Measurements from ENCODE around the gene COL16A1. TPM values are rescaled to one million over a fixed set of nuclear protein-coding genes. Genes with fewer than 3 reads are reported as not detected.

Gene COL16A1
- total and polyA plus RNA-seq, 2 of the 13 experiments (the other 11 are each of a cell fraction or from before 2014, with no cell fraction given), result 4.3 to 12.2 TPM

- H3K4me2 ChIP-seq (ENCODE audit: low read depth, low read length), result no peak overlapping the region
- no peaks in the 10 kb centered on the region for H3K36me3 ChIP-seq (replicated peaks in 1 of 2; ENCODE audit: control insufficient read depth in 1 of 2, insufficient read depth in 2 of 2, low read length in 2 of 2)
- no peak overlapping the region for H3K27ac ChIP-seq (ENCODE audit: extremely low read length, insufficient read depth, low read length)
- peaks cover 44% of the 10 kb centered on the region for H3K4me1 ChIP-seq (ENCODE audit: insufficient read depth, low read length)
- H3K9ac ChIP-seq (ENCODE audit: insufficient read depth, low read depth, low read length), result no peak overlapping the region
- H3K9me3 ChIP-seq (ENCODE audit: low read length), result no peaks in the 10 kb centered on the region
- DNase-seq (ENCODE audit: low spot score) (no peak), ATAC-seq (no peak), FAIRE-seq (no peak)
- H3K27me3 ChIP-seq (ENCODE audit: control insufficient read depth in 1 of 2, insufficient read depth in 2 of 2, low read length in 2 of 2), result peaks cover 3 to 32% of the 10 kb centered on the region in 2 experiments; a peak in 4 of 5 replicates
- no TSS peak for BruUV-seq (replicated peaks)
- no peaks in the 10 kb centered on the region for H3K79me2 ChIP-seq (ENCODE audit: insufficient read depth, low read length)
- no peak overlapping the region for H2AFZ ChIP-seq (ENCODE audit: low read length)
- H4K20me1 ChIP-seq (ENCODE audit: insufficient read depth, low read length), result no peaks in the 10 kb centered on the region; the same call in 1 of the 2 replicates
- H3K4me3 ChIP-seq (replicated peaks in 1 of 3; ENCODE audit: insufficient read depth in 1 of 3, low read depth in 2 of 3, low read length in 3 of 3), result no peak overlapping the region
- intact Hi-C loops (cut with micrococcal nuclease; ENCODE audit: unreplicated experiment), result no loop called here
- TF ChIP-seq HCFC1 (IDR thresholded peaks at IDR 0.05; ENCODE audit: low read depth, low read length) (no peak), CBX2 (IDR thresholded peaks at IDR 0.05; ENCODE audit: low read depth, low read length) (no peak), CBX2 (CRISPR knock-in tag; IDR thresholded peaks at IDR 0.05; ENCODE audit: low read depth) (no peak), ZSCAN29 (CRISPR knock-in tag; conservative IDR thresholded peaks at IDR 0.05) (no peak), BHLHE40 (IDR thresholded peaks at IDR 0.05; ENCODE audit: low read length) (no peak), ZNF639 (CRISPR knock-in tag; conservative IDR thresholded peaks at IDR 0.05) (no peak)
- POLR2A ChIA-PET, result no interaction called here
- WGBS (ENCODE audit: low lambda C conversion rate), result 0% methylated on average over 3 of the region's 4 CpGs
- in situ Hi-C loops (cut with HindIII; ENCODE audit: extremely low pct_ligation_motif_present, low pct_unique_long_range_greater_than_20kb), result no loop called here
- CTCF ChIA-PET (ENCODE audit: low intra/inter-chr PET ratio, low total read pairs), result no interaction called here
Observed at GRCh38 chr1:31726715-31727114, 22.9 kb upstream of the COL16A1 start.

GRCh38 chr1:31725777-31726535 is 22.1 kb upstream of the COL16A1 start:
- 3% methylated on average over 5 of the region's 12 CpGs for WGBS (ENCODE audit: low lambda C conversion rate)
- Histone ChIP-seq H3K79me2 (ENCODE audit: insufficient read depth, low read length) (no peaks in the 10 kb centered on the region), H3K36me3 (replicated peaks in 1 of 2; ENCODE audit: control insufficient read depth in 1 of 2, insufficient read depth in 2 of 2, low read length in 2 of 2) (no peaks in the 10 kb centered on the region), H4K20me1 (ENCODE audit: insufficient read depth, low read length) (no peaks in the 10 kb centered on the region; the same call in 1 of the 2 replicates), H2AFZ (ENCODE audit: low read length) (no peak overlapping the region), H3K27ac (ENCODE audit: extremely low read length, insufficient read depth, low read length) (no peak overlapping the region), H3K9me3 (ENCODE audit: low read length) (no peaks in the 10 kb centered on the region), H3K9ac (ENCODE audit: insufficient read depth, low read depth, low read length) (no peak overlapping the region), H3K4me1 (ENCODE audit: insufficient read depth, low read length) (peaks cover 36% of the 10 kb centered on the region), H3K4me2 (ENCODE audit: low read depth, low read length) (no peak overlapping the region), H3K4me3 (replicated peaks in 1 of 3; ENCODE audit: insufficient read depth in 1 of 3, low read depth in 2 of 3, low read length in 3 of 3) (no peak overlapping the region), H3K27me3 (ENCODE audit: control insufficient read depth in 1 of 2, insufficient read depth in 2 of 2, low read length in 2 of 2) (peaks cover 3 to 25% of the 10 kb centered on the region in 2 experiments; a peak in 4 of 5 replicates)
- no TSS peak for BruUV-seq (replicated peaks)
- CTCF ChIA-PET (ENCODE audit: low intra/inter-chr PET ratio, low total read pairs), result no interaction called here
- FAIRE-seq (no peak), ATAC-seq (no peak), DNase-seq (ENCODE audit: low spot score) (no peak)
- intact Hi-C loops (cut with micrococcal nuclease; ENCODE audit: unreplicated experiment), result no loop called here
- in situ Hi-C loops (cut with HindIII; ENCODE audit: extremely low pct_ligation_motif_present, low pct_unique_long_range_greater_than_20kb), result no loop called here
- POLR2A ChIA-PET, result interaction anchor here (1.6 kb wide), 1 partner anchor 8 kb away, joined by 3 read pairs; no protein-coding TSS in a partner anchor
- TF ChIP-seq ZNF432 (CRISPR knock-in tag; IDR thresholded peaks at IDR 0.05; ENCODE audit: borderline replicate concordance) (no peak), MATR3 (CRISPR knock-in tag; IDR thresholded peaks at IDR 0.05) (no peak), EEA1 (CRISPR knock-in tag; IDR thresholded peaks at IDR 0.05; ENCODE audit: borderline replicate concordance) (no peak), TOE1 (CRISPR knock-in tag; IDR thresholded peaks at IDR 0.05) (no peak), HBP1 (CRISPR knock-in tag; IDR thresholded peaks at IDR 0.05; ENCODE audit: low read depth) (no peak), ZSCAN5A (CRISPR knock-in tag; IDR thresholded peaks at IDR 0.05; ENCODE audit: borderline replicate concordance) (no peak), ZNF24 (IDR thresholded peaks at IDR 0.05) (no peak), ZNF446 (CRISPR knock-in tag; IDR thresholded peaks at IDR 0.05) (no peak), ZFP36L2 (CRISPR knock-in tag; IDR thresholded peaks at IDR 0.05) (no peak), ZBTB38 (CRISPR knock-in tag; IDR thresholded peaks at IDR 0.05) (no peak)
